Sigmoid colon (tissue), 4 donors: ENCODE data around the gene PTCD1.

ENCODE experiments used
- POLR2AphosphoS5 ChIP-seq, 4 donors: sonication (generic); formaldehyde crosslinking; IDR thresholded peaks; one replicate each; pipeline ENCODE4 v1.6.1; 2017; ENCODE audit warnings: antibody characterized with exemption in 4 of 4
- TF ChIP-seq, protein P1 (sequence below), 4 experiments: fragments of 450-650 bp in 3 of 4; fragments of 200-600 bp in 1 of 4; IDR thresholded peaks; one replicate each; pipeline ENCODE4 v1.5.1; 2016 to 2019; ENCODE audit warnings: antibody characterized with exemption in 4 of 4, mild to moderate bottlenecking in 3 of 4, moderate library complexity in 2 of 4

DNA sequence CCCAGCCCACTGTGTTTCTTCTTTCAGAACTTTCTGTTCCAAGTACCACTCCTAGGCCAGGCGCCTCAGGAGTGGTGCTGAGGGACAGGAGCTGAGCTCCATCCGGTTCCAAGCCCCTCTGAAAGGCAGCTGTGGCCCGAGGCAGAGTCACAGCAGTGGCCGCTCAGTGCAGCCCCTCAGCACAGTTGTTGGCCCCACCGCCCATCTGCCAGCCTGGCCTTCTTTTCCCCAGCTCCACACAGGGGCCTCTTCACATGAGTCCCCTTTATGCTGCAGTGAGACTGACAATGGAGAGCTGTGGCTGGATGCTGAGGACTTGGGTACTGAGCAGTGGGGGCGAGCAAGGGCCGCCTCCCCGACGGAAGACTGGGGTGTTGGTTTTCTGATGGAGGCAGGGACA lies 20.3 kb downstream of the PTCD1 start:
- no peak for TF ChIP-seq POLR2AphosphoS5 (IDR thresholded peaks at IDR 0.05)
- TF ChIP-seq, protein P1, sequence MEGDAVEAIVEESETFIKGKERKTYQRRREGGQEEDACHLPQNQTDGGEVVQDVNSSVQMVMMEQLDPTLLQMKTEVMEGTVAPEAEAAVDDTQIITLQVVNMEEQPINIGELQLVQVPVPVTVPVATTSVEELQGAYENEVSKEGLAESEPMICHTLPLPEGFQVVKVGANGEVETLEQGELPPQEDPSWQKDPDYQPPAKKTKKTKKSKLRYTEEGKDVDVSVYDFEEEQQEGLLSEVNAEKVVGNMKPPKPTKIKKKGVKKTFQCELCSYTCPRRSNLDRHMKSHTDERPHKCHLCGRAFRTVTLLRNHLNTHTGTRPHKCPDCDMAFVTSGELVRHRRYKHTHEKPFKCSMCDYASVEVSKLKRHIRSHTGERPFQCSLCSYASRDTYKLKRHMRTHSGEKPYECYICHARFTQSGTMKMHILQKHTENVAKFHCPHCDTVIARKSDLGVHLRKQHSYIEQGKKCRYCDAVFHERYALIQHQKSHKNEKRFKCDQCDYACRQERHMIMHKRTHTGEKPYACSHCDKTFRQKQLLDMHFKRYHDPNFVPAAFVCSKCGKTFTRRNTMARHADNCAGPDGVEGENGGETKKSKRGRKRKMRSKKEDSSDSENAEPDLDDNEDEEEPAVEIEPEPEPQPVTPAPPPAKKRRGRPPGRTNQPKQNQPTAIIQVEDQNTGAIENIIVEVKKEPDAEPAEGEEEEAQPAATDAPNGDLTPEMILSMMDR (IDR thresholded peaks at IDR 0.05), result no peak
